MM.1S (cell line): ENCODE results near the gene TREX2.

ENCODE experiments used
- DNase-seq: peaks from one replicate; pipeline ENCODE4 v3.0.0-alpha.2; 2015
- H2AFZ ChIP-seq: fragments of 300-600 bp; sonication (generic); 2 replicates; pipeline ENCODE4 v1.6.0; 2016; ENCODE audit warnings: antibody characterized with exemption, low read length
- H3F3A ChIP-seq: fragments of 300-600 bp; sonication (generic); 2 replicates; pipeline ENCODE4 v1.6.1; 2016; ENCODE audit warnings: mild to moderate bottlenecking, antibody characterized with exemption, low read length, moderate library complexity, mixed read lengths; ENCODE audit not compliant: insufficient read depth
- H3K27ac ChIP-seq: fragments of 300-600 bp; sonication (generic); 2 replicates; pipeline ENCODE4 v1.5.1; 2016; ENCODE audit warnings: mild to moderate bottlenecking, low read length
- H3K27me3 ChIP-seq: fragments of 300-600 bp; sonication (generic); replicated peaks from 2 replicates; pipeline ENCODE4 v1.6.0; 2016; ENCODE audit warnings: low read length; ENCODE audit not compliant: insufficient read depth
- H3K36me3 ChIP-seq: fragments of 300-600 bp; sonication (generic); replicated peaks from 2 replicates; pipeline ENCODE4 v1.6.1; 2016; ENCODE audit warnings: mild to moderate bottlenecking, low read length, mixed read lengths; ENCODE audit not compliant: insufficient read depth
- H3K4me1 ChIP-seq: fragments of 300-600 bp; sonication (generic); 2 replicates; pipeline ENCODE4 v1.6.1; 2016; ENCODE audit warnings: low read length, mixed read lengths
- H3K4me2 ChIP-seq: fragments of 300-600 bp; sonication (generic); 2 replicates; pipeline ENCODE4 v1.6.0; 2016; ENCODE audit warnings: low read depth, low read length
- H3K4me3 ChIP-seq: fragments of 300-600 bp; sonication (generic); 2 replicates; pipeline ENCODE4 v1.5.1; 2016; ENCODE audit warnings: low read length, mixed read lengths
- H3K79me2 ChIP-seq: fragments of 300-600 bp; sonication (generic); 2 replicates; pipeline ENCODE4 v1.6.1; 2016; ENCODE audit warnings: mixed run types, low read length, mixed read lengths
- H3K9ac ChIP-seq: fragments of 300-600 bp; sonication (generic); 2 replicates; pipeline ENCODE4 v1.6.1; 2016; ENCODE audit warnings: low read length, mixed read lengths
- H3K9me2 ChIP-seq: fragments of 300-600 bp; sonication (generic); replicated peaks from 2 replicates; pipeline ENCODE4 v1.6.1; 2016; ENCODE audit warnings: mild to moderate bottlenecking, low read length, mixed read lengths; ENCODE audit not compliant: insufficient read depth
- H3K9me3 ChIP-seq: fragments of 300-600 bp; sonication (generic); replicated peaks from 2 replicates; pipeline ENCODE4 v1.6.1; 2016; ENCODE audit warnings: mild to moderate bottlenecking, low read length, mixed read lengths; ENCODE audit not compliant: insufficient read depth
- H4K20me1 ChIP-seq: fragments of 300-600 bp; sonication (generic); 2 replicates; pipeline ENCODE4 v1.6.1; 2016; ENCODE audit warnings: mild to moderate bottlenecking, low read length, moderate library complexity, mixed read lengths; ENCODE audit not compliant: insufficient read depth
- CTCF ChIP-seq: fragments of 300-600 bp; sonication (generic); IDR thresholded peaks from 2 replicates; pipeline ENCODE4 v1.5.1; 2016; ENCODE audit warnings: antibody characterized with exemption, low read length, mixed read lengths
- EZH2 ChIP-seq: fragments of 300-600 bp; sonication (generic); optimal IDR thresholded peaks from 2 replicates; pipeline ENCODE3; 2017; ENCODE audit warnings: low read depth, mild to moderate bottlenecking, antibody characterized with exemption, low read length, mixed read lengths
- EZH2phosphoT487 ChIP-seq: fragments of 300-600 bp; sonication (generic); IDR thresholded peaks from 2 replicates; pipeline ENCODE4 v1.6.1; 2018; ENCODE audit warnings: antibody characterized with exemption, low read length

Gene TREX2

GRCh38 chrX:153420851-153421599 lies 24.8 kb downstream of the TREX2 start:
- H3K9ac ChIP-seq: no peak overlapping the region
- H3K79me2 ChIP-seq: no peaks in the 10 kb centered on the region
- no peaks in the 10 kb centered on the region for H3K4me1 ChIP-seq
- no peaks in the 10 kb centered on the region for H4K20me1 ChIP-seq
- H3K27me3 ChIP-seq: no peaks in the 10 kb centered on the region
- no peaks in the 10 kb centered on the region for H3K9me2 ChIP-seq
- no peak overlapping the region for H3K27ac ChIP-seq
- H2AFZ ChIP-seq: no peak overlapping the region
- H3K9me3 ChIP-seq: no peaks in the 10 kb centered on the region
- no peaks in the 10 kb centered on the region for H3K36me3 ChIP-seq
- no peaks in the 10 kb centered on the region for H3F3A ChIP-seq
- TF ChIP-seq CTCF (no peak), EZH2phosphoT487 (no peak), EZH2 (no peak)
- no peak overlapping the region for H3K4me3 ChIP-seq
- no peak for DNase-seq
- no peak overlapping the region for H3K4me2 ChIP-seq

- Histone ChIP-seq H3K27me3 (no peaks in the 10 kb centered on the region), H4K20me1 (no peaks in the 10 kb centered on the region), H3K9ac (no peak overlapping the region), H3K4me2 (no peak overlapping the region), H3F3A (no peaks in the 10 kb centered on the region), H3K4me3 (no peak overlapping the region), H2AFZ (no peak overlapping the region), H3K27ac (no peak overlapping the region), H3K36me3 (no peaks in the 10 kb centered on the region), H3K9me3 (no peaks in the 10 kb centered on the region), H3K4me1 (no peaks in the 10 kb centered on the region), H3K9me2 (no peaks in the 10 kb centered on the region), H3K79me2 (no peaks in the 10 kb centered on the region)
- TF ChIP-seq EZH2 (no peak), CTCF (no peak), EZH2phosphoT487 (no peak)
- DNase-seq: no peak
Measured at GRCh38 chrX:153417637-153418036, 28.2 kb downstream of the TREX2 start.

GRCh38 chrX:153416781-153417450 lies 28.9 kb downstream of the TREX2 start:
- H3K27ac ChIP-seq: no peak overlapping the region
- H2AFZ ChIP-seq: no peak overlapping the region
- H3K4me1 ChIP-seq: no peaks in the 10 kb centered on the region
- DNase-seq: no peak
- H3K9ac ChIP-seq: no peak overlapping the region
- H3K9me2 ChIP-seq: no peaks in the 10 kb centered on the region
- H4K20me1 ChIP-seq: no peaks in the 10 kb centered on the region
- H3K4me3 ChIP-seq: no peak overlapping the region
- TF ChIP-seq EZH2 (no peak), EZH2phosphoT487 (no peak)
- no peak overlapping the region for H3K4me2 ChIP-seq
- no peaks in the 10 kb centered on the region for H3F3A ChIP-seq
- H3K36me3 ChIP-seq: no peaks in the 10 kb centered on the region
- no peaks in the 10 kb centered on the region for H3K79me2 ChIP-seq
- H3K27me3 ChIP-seq: 0 out of 2 replicates have a peak, but pooled peaks cover 6% of the 10 kb centered on the region
- H3K9me3 ChIP-seq: no peaks in the 10 kb centered on the region
